NCI-H2107 (cell line): ENCODE data around the gene BASP1.
A peak's percentile ranks its signal among the peaks of the same experiment; 100 is the strongest.
"Not testable (repeated sequence)": the region's sequence is repeated elsewhere in the genome, so short reads cannot be mapped to it uniquely, and the experiment has no call there.

Source experiments
- DNase-seq: peaks from one replicate; lab custom pipeline; 2025; lab: John Stamatoyannopoulos, UW

Gene BASP1

DNA sequence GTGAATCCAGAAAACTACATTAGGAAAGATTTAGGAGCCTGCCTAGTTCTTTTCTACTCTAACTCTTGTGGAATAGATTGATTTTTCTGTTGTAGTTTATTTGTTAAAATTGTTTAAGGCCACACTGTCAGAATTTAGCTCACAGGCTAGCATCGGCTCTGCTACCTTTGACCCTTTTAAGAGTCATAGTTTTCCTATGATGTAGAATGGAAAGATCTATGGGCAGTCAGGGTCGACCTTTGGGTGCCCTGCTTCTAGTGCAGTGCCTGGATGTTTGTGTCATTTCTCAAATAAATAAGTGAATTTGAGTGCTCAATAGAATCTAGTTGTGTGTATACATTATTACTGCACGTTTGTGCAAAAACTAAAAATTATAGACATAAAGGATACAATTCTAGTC, 38.7 kb downstream of the BASP1 start:
- DNase-seq = no peak

DNA sequence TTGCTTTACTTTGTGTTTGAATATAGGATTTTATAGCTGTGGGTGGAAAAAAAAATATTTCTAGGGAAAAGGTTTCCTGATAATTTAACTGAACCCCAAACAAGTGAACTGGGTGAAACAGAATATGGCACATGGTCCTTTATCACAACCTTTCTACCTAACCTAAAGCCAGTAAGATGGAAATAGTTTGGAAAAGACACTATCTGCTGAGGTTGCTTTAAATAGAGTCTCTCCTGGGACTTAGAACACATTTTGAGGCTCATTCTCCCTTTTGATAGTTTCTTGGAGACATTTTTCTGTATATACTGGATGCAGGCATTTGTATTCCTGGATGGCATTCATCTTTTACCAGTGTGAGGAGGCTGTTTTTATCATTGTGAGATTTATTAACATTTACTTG, 39.4 kb downstream of the BASP1 start:
- DNase-seq = no peak

DNA sequence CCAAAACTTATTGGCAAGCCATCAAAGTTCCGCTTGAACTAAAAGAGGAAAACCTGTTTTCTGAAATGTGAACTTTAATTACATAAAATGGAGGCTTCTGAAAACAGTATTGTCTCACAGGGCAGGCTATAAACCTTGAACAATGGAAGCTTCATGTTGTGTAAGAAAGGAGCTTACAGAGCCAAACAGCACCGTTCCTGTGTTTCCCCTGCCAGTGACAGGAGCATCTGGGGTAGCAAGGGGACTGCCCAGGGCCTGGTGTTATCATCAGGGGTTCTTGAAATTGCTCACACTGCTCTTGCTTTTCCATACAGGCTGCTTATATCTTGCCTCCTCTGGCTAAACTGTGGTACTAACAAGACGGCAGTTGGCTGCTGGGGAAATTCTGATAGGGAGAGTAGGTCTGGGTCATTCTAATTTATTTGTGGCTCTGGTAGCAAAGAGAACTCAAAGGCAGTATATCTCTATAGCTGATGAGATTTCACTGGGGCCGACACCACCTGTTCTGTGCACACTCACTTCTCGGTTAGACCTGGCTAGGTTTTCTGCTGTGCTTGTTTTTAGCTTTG, 40.4 kb downstream of the BASP1 start:
- DNase-seq = no peak

DNA sequence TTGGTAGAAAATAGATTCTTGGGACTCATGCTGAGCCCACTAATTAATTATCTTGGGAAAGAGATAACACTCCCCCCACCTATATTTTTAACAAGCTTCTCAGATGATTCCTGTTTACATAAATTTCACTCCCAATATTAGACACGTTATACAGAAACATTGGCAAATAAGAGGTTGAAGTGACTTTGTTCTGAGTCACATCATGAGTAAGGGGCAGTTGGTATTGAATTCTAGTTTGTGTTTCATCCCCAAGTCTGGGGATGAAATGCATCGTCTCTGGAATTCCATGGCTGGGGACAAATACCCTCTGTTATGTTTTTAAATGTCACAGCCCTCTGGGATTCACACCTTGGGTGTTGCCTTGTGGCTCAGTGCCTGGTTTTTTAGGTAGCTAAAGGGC, 41.0 kb downstream of the BASP1 start:
- no peak for DNase-seq

DNA sequence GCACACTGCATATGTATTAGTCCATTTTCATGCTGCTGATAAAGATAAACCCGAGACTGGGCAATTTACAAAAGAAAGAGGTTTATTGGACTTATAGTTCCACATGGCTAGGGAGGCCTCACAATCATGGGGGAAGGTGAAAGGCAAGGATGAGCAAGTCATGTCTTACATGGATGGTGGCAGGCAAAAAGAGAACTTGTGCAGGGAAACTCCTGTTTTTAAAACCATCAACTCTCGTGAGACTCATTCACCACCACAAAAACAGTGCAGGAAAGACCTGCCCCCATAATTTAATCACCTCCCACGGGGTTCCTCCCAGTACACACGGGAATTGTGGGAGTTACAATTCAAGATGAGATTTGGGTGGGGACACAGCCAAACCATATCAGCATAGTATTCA, 41.6 kb downstream of the BASP1 start:
- not testable (repeated sequence) for DNase-seq

DNA sequence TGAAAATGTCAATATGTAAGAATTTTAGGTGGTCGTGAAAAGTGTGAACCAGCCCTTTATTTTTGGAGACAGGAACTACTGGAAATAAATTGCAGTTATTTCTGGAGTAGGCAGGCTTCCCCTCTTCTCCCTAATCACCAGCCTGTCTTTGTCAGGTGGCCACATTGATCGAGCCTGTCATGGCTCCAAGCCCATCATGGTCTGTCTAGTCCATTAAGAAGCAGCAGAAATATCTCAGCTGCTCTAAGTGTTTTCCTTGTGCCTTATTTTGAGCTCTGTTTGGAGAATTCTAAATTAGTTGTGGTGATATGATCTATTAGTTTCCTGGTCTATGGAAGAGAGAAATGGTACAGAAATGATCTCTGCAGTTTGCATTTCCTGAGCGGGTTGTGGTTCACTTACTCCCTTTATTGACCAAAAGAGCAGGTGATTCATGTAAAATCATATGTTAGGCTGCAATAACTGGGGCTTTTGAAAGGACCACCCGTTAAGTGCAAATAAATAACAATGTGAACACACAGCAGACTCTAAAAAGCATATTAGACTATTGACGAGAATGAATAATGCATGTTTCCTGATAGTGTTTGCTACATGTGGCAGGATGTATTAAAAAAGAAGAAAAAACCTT, 42.3 kb downstream of the BASP1 start:
- peak; percentile 45 for DNase-seq

DNA sequence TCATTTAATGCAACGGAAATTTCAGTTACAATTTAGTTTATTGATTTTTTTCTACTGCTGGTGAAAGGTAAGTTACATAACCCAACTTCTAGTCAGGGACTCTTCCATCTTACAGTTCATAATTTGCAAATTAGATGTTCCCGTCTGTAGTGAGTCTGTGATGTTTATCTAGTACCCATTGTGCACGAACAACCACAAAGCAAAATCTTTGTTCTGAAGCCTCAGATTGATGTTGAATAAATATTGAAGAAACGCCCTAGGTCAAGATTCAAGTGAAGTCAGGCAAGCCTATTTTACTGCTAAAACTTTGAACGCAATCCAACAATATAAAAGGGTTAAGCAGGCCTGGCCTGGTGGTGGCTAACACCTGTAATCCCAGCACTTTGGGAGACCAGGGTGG, 43.1 kb downstream of the BASP1 start:
- no peak for DNase-seq

DNA sequence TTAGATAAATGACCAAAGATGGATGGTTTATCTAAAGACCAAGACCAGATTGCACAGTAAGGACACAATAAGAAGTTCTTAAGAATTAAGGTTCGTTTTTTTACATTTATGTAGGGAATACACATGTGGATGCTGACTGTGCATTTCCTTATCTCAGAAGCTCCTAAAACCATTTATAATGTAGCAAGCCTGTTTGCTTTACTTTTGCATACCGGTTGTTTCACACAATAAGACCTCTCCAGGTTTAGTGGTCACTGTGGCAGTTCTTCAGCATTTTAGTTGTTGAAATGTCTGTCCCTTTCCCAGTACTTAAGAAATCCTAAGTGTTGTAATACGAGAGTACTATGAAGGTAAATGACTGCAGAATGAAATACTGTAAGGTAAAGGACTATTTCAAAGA, 43.6 kb downstream of the BASP1 start:
- DNase-seq = no peak

DNA sequence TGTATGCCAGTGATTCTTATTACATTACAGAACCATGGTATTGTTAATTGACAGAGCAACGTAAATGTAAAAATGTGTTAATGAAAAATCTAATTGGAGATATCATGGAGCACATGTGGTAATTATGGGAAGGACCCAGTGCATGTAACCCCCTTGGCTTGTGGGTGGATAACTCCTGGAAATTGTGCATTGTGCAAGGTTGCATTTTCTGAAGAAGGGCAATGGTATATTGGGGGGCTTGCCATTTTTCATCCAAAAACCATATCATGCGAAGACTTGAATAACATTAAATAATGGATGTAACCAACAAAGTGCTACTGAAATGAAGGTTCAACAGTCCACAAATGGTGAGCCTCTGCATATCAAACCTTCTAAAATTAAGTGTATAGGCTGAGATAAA, 47.6 kb downstream of the BASP1 start:
- no peak for DNase-seq

DNA sequence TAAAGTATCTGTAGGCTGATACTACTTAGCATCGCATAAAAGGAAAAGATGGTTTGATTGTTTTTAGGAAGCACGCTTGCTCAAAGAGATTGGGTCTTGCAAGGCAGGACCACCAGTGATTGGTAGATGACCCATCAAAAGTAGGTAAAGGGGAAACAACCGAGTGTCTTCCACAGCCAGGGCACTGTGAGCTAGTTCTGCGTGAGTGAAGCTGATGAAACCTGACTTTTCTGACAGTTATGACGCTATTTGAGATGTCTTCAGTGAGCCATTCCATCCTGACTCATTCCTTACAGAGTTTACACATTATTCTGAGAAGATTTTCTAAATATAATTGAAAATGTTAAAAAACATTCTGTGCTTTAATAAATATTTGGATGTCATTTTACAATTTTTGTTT, 49.7 kb downstream of the BASP1 start:
- DNase-seq = no peak

DNA sequence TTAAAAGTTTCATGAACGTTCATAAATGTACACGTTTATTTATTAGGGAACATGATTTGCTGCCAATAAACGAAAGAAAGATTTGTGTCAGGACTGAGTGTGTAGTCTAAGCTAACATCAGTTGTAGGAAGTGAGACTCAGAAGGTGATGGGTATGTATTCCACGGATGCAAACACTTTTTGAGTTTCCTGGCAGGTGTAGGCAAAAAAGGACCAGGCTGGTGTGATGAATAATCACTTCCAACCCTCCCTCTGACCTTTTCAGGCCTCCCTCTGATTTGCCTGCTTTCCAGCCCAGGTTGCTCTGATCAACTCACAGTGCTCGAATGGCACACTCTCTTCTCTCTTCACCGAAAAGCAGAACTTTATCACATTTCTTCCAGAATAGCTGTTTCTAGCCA, 51.8 kb downstream of the BASP1 start:
- no peak for DNase-seq

DNA sequence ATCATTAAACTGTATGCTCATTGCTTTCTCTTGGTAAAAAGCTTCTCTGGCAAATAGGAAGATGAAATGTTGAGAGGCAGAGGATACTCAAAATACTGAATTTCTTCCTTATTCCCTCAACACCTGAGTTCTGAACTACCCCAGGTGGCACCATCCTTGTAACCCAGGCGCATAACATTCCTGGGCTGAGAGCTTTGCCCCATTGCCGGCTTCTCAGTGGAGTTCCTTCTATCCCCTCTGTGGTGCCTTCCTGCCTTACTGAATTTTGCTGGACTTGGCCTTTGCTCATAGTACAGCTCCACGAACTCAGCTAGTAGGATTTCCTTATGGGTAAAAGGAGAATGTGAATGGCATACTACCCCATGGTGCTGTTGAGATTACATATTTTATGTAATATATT, 54.7 kb downstream of the BASP1 start:
- DNase-seq = no peak

DNA sequence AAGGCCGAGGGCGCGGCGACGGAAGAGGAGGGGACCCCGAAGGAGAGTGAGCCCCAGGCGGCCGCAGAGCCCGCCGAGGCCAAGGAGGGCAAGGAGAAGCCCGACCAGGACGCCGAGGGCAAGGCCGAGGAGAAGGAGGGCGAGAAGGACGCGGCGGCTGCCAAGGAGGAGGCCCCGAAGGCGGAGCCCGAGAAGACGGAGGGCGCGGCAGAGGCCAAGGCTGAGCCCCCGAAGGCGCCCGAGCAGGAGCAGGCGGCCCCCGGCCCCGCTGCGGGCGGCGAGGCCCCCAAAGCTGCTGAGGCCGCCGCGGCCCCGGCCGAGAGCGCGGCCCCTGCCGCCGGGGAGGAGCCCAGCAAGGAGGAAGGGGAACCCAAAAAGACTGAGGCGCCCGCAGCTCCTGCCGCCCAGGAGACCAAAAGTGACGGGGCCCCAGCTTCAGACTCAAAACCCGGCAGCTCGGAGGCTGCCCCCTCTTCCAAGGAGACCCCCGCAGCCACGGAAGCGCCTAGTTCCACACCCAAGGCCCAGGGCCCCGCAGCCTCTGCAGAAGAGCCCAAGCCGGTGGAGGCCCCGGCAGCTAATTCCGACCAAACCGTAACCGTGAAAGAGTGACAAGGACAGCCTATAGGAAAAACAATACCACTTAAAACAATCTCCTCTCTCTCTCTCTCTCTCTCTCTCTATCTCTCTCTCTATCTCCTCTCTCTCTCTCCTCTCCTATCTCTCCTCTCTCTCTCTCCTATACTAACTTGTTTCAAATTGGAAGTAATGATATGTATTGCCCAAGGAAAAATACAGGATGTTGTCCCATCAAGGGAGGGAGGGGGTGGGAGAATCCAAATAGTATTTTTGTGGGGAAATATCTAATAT, 58.1 kb downstream of the BASP1 start:
- DNase-seq = no peak

DNA sequence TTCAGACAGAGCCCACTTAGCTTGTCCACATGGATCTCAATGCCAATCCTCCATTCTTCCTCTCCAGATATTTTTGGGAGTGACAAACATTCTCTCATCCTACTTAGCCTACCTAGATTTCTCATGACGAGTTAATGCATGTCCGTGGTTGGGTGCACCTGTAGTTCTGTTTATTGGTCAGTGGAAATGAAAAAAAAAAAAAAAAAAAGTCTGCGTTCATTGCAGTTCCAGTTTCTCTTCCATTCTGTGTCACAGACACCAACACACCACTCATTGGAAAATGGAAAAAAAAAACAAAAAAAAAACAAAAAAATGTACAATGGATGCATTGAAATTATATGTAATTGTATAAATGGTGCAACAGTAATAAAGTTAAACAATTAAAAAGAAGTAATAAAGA, 59.0 kb downstream of the BASP1 start:
- DNase-seq = no peak

DNA sequence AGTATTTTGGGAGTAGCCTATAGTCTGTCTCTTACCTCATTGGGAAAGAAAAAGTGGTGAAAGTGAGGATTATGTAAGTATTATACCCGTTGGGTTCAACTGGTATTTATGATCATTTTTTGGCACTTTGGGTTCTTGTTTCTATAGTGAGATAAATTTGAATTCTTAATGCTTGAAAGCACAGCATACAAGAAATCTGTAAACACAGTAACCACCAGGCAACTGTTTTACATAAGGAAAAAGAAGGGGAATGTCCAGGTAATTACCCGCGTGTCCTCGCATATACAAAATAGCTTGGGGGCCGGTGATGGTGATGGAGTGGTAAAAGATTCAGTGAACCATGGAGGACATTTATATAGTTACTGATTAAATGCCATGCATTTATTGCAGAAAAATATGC, 60.5 kb downstream of the BASP1 start:
- no peak for DNase-seq

DNA sequence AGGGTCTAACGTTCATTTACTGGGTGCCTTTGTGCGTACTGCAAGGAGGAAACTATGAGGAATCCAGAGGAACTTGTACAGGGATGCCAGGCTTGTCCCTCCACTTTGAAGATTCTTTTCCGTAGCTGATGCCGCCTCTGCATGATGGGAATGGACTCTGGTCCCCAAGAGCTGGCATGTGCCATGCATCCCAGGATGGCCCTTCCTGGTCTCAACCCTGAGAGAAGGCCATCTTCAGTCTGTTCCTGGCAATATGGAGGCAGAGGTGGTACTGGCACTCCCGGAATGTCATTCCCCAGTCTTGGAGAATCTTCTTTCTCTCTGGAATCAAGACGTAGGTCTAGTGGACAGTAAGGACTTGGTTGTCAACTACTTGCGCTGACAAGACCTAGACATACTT, 61.5 kb downstream of the BASP1 start:
- DNase-seq = no peak

DNA sequence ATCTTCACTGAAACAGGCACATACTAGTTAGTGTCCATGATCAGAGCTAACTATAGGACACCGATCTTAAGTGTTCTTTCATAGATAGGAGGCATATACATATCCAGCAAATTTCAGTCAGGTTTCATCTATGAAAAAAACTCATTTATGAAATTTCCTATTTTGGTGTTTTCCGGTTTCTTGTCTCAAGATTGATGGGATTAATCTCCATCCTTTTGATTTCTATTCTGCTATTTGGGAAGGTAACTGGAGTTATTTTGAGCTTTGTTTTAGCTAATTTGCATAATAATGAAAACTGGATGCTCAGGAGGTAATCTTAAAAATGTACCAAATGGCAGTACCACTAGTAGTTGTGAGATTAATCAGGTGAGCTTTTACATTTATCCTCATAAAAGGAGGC, 62.1 kb downstream of the BASP1 start:
- DNase-seq = no peak

DNA sequence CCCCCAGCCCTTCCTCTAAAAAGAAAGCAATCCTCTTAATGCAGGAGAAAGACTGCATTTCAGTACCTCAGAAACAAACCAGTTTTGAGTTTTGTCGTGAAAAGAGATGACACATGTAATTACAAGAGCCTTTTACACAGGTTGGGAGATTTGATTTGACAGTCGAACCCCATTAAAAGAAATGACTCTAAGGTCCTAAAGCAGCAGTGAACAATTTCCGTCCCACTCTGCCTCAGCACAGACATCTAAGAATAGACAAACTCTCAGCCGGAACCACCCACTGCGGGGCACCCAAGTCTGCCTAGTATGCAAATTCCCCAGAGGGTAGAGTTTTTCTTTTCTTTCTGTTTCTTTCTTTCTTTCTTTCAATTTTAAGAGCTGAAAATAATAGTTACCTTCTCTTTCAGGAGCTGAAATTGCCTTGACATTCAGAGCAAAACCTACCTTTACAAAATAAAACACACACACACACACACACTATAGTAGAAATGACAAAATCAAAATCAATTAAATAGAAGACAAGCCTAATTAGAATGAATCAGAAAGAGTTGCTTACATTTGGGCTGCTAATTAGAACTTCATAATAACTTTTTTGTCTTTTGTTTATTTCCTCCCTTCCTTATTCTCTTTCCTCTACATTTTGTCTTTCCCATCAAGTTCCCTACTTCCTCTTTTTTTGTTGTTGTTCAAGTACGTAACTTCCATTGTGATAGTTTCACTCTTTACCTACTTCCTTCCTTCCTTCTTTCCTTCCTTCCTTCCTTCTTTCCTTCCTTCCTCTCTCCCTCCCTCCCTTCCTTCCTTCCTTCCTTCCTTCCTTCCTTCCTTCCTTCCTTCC, 65.1 kb downstream of the BASP1 start:
- DNase-seq = no peak

DNA sequence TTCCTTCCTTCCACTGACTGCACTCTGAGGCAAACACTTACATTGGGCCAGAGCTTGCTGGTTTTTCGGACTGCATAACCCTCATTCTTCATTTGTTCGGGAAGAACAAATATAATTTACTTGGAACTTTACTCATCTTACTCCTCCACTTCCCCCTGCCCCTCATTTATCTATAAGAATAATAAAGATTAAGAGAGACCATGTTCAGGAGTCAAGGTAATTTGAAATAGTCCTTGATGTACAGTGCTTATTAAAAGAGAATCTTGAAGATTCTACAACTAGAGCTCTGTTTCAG, 65.6 kb downstream of the BASP1 start:
- DNase-seq = no peak

DNA sequence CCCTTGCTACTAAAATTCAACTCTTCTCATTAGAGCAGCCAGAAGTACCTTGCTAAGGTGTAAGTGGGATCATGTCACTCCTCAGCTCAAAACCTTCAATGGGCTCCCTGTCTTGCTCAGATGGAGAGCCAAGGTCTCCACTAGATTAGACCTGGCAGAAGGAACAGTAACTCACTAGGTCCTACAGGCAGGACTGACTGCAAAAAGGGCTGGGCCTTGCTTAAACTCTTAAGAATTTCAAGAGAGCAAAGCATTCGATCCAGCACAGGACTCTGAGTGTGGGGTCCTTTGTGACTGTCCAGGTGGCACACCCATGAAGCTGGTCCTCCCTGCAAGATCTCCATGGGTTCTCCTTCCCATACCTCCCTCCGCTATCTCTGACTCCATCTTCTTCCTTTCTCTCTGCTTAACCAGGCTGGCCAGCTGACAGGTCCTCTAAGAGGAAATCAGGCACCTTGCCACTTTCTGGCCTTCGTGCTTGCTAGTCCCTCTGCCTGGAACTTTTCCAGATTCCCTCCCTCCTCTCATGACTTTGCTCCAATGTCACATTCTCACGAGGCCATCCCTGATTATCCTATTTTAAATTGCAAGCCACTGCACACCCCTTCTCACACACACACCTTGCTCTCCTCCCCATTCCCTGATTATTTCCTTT, 70.2 kb downstream of the BASP1 start:
- no peak for DNase-seq

DNA sequence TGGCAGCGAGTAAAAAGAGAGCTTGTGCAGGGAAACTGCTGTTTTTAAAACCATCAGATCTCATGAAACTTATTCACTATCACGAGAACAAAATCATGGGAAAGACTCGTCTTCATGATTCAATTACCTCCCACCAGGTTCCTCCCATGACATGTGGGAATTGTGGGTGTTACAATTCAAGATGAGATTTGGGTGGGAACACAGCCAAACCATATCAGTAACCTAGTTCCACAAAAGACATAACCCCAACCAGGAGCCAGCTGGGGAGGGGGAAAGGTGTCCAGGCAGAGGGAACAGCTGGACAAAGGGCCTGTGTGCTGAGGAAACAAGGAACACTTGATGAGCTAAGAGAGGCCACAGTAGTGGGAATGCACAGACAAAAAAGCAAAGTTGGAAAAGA, 71.1 kb downstream of the BASP1 start:
- DNase-seq = no peak
